D721Med (cell line): ENCODE measurements around the gene MINK1.

Experiments
- DNase-seq: peaks from one replicate; pipeline ENCODE4 v3.0.0; 2011; ENCODE audit warnings: low spot score; ENCODE audit not compliant: insufficient read length
- FAIRE-seq: peaks from 2 replicates; lab custom pipeline; 2011; peaks lifted over from hg19 to GRCh38; lab: Jason Lieb, UNC
- TF ChIP-seq, protein P1 (sequence below): IDR thresholded peaks from 2 replicates; pipeline ENCODE4 v1.5.1; 2012; ENCODE audit warnings: mild to moderate bottlenecking, control low read depth; ENCODE audit not compliant: insufficient read depth; ENCODE audit errors: missing control alignments

Gene MINK1

DNA sequence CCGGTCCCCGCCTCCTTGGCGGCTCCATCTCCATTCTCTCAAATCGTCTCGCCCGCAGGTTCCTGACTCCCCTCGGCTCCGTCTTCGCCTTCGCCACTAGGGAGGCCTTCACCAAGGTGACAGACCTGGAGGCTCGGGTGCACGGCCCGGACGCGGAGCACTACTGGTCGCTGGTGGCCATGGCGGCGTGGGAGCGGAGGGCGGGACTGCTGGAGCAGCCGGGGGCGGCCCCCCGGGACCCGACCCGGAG is 43.5 kb upstream of the MINK1 start:
- no peak for DNase-seq

DNA sequence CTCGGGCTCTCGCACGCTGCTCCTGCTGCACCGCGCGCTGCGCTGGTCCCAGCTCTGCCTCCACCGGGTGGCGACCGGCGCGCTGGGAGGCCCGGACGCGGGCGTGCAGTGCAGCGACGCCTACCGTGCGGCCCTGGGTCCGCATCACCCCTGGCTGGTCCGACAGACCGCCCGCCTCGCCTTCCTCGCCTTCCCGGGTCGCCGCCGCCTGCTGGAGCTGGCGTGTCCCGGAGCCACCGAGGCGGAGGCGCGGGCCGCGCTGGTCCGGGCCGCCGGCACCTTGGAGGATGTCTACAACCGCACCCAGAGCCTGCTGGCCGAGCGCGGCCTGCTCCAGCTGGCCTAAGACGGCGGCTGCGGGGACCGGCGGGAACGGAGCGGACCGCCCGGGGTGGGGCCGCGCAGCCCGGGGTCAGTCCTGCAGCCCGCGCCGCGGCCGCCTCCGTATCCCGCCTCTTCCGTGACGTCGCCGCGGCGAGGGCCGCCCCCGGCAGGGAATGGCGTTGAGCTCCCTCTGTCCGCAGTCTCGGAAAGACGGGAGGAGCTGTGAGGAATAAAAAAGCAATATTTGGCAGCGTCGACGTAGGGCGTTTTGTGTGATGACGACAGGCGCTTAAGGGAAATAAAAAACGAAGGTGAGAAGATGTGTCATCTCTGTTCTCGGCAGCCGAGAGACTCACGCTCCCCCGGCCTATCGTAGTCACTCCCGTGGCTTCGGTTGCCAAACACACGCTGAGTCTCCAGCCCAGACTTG is 43.0 kb upstream of the MINK1 start:
- TF ChIP-seq, protein P1, sequence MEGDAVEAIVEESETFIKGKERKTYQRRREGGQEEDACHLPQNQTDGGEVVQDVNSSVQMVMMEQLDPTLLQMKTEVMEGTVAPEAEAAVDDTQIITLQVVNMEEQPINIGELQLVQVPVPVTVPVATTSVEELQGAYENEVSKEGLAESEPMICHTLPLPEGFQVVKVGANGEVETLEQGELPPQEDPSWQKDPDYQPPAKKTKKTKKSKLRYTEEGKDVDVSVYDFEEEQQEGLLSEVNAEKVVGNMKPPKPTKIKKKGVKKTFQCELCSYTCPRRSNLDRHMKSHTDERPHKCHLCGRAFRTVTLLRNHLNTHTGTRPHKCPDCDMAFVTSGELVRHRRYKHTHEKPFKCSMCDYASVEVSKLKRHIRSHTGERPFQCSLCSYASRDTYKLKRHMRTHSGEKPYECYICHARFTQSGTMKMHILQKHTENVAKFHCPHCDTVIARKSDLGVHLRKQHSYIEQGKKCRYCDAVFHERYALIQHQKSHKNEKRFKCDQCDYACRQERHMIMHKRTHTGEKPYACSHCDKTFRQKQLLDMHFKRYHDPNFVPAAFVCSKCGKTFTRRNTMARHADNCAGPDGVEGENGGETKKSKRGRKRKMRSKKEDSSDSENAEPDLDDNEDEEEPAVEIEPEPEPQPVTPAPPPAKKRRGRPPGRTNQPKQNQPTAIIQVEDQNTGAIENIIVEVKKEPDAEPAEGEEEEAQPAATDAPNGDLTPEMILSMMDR = peak; percentile 35
- FAIRE-seq (no peak), DNase-seq (peak; percentile 91)

More for the DNA sequence above, 43.5 kb upstream of the MINK1 start:
- TF ChIP-seq, protein P1 = no peak
- FAIRE-seq = no peak

GRCh38 chr17:4790705-4791088 is 42.4 kb upstream of the MINK1 start:
- DNase-seq (no peak), FAIRE-seq (no peak)
- TF ChIP-seq, protein P1 = no peak

DNA sequence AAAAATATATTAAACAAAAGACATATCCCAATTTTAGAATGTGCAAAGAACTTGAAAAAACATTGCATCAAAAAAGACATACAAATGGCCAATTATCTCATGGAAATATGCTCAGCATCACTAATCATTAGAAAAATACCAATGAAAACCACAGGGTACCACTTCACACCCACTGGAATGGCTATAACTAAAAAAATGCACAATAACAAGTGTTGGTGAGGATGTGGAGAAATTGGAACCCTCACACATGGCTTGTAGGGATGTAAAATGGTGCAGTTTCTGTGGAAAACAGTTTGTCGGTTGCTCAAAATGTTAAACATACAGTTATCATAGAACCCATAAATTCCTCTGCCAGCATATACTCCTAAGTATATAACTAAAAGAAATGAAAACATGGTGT is 38.0 kb upstream of the MINK1 start:
- TF ChIP-seq, protein P1 = no peak
- no peak for DNase-seq
- no peak for FAIRE-seq

DNA sequence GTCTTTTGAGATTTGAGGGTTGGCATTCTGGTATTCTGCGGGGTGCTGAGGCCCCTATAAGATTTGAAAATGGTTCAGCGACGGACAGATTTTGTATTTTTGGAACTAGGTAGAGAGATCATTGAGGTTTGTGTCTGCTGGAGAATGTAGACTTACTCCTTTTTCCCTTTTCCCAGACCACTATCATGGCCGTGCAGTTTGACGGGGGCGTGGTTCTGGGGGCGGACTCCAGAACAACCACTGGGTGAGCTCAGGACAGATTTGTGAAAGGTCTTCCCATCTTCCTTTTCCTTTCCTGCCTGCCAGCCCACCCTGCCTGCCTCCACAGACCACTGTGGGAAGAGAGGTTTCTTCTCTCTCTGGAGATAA is 36.6 kb upstream of the MINK1 start:
- DNase-seq (no peak), FAIRE-seq (no peak)
- TF ChIP-seq, protein P1 = no peak

- no peak for FAIRE-seq
- DNase-seq = no peak
- TF ChIP-seq, protein P1 = no peak
Measured at GRCh38 chr17:4800462-4801196, 32.5 kb upstream of the MINK1 start.

DNA sequence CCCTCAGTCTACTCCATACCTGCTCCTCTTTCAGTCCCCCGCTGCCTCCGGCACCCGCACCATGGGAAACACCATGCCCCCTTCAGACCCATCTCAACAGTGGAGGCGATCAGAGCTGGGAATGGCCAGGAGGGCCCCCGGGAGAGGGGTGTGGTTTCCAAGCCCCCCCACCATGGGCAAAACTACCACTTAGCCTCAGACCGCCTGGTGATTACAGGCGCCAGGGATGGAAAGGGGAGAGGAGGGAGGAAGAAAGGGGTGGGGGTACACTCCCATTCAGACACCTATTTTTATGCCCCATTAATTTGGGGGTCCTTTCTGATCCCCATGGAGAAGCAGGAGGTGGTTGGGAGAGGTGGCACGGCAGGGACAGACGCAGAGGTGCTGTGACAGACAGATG is 30.9 kb upstream of the MINK1 start, which contains the start of gene C17orf114:
TSS of gene C17orf114 (minus strand) at position 101 of the 400 bp plus-strand sequence.
- TF ChIP-seq, protein P1 = no peak
- FAIRE-seq (no peak), DNase-seq (no peak)
